GM12878 (cell line): ENCODE results near the gene DPAGT1. TPM values are rescaled to one million over a fixed set of nuclear protein-coding genes. Genes with fewer than 3 reads are reported as not detected.
A peak's percentile ranks its signal among the peaks of the same experiment; 100 is the strongest.

ENCODE experiments used
- BMI1 ChIP-seq: fragments of 450-650 bp; IDR thresholded peaks from 2 replicates; pipeline ENCODE4 v1.6.1; 2016; ENCODE audit warnings: mild to moderate bottlenecking, moderate library complexity, borderline replicate concordance
- CBFB ChIP-seq: IDR thresholded peaks from 2 replicates; pipeline ENCODE4 v1.6.1; 2016; ENCODE audit warnings: antibody characterized with exemption, low read depth
- CHD2 ChIP-seq: IDR thresholded peaks from 2 replicates; pipeline ENCODE4 v1.6.1; 2011; ENCODE audit warnings: low read depth, low read length, improper control_type of control experiment, borderline replicate concordance
- CREB1 ChIP-seq: IDR thresholded peaks from 2 replicates; pipeline ENCODE4 v1.6.1; 2012; ENCODE audit warnings: low read depth, mild to moderate bottlenecking, inconsistent platforms
- ELK1 ChIP-seq: IDR thresholded peaks from 2 replicates; pipeline ENCODE4 v1.6.1; 2012; ENCODE audit warnings: low read depth, low read length, improper control_type of control experiment
- EP300 ChIP-seq, 2 experiments: fragments of 150-350 bp in 1 of 2; IDR thresholded peaks; 2 replicates each; pipeline ENCODE4 v1.6.1; 2011 to 2012; ENCODE audit warnings: low read depth in 2 of 2, low read length in 2 of 2, borderline replicate concordance in 1 of 2, improper control_type of control experiment in 1 of 2, inconsistent platforms in 1 of 2; ENCODE audit not compliant: control insufficient read depth in 1 of 2
- EZH2 ChIP-seq: IDR thresholded peaks from 2 replicates; pipeline ENCODE4 v1.6.1; 2012; ENCODE audit warnings: low read depth, mild to moderate bottlenecking, control low read depth, inconsistent platforms, low read length, borderline replicate concordance; ENCODE audit not compliant: control insufficient read depth
- IKZF2 ChIP-seq, 2 experiments: fragments of 450-650 bp; IDR thresholded peaks; 2 replicates each; pipeline ENCODE4 v1.6.1; 2017; ENCODE audit warnings: mild to moderate bottlenecking in 2 of 2, moderate library complexity in 2 of 2
- MAX ChIP-seq: IDR thresholded peaks from 2 replicates; pipeline ENCODE4 v1.6.1; 2012; ENCODE audit warnings: low read depth, low read length, improper control_type of control experiment
- MEF2B ChIP-seq: fragments of 450-650 bp; IDR thresholded peaks from 2 replicates; pipeline ENCODE4 v1.6.1; 2018; ENCODE audit warnings: mild to moderate bottlenecking, moderate library complexity; ENCODE audit not compliant: partially characterized antibody, poor library complexity, severe bottlenecking
- PAX8 ChIP-seq: fragments of 450-650 bp; IDR thresholded peaks from 2 replicates; pipeline ENCODE4 v1.6.1; 2017; ENCODE audit warnings: mild to moderate bottlenecking, moderate library complexity
- PKNOX1 ChIP-seq: fragments of 450-650 bp; IDR thresholded peaks from 2 replicates; pipeline ENCODE4 v1.6.1; 2016; ENCODE audit warnings: mild to moderate bottlenecking
- RELB ChIP-seq: fragments of 450-650 bp; IDR thresholded peaks from 2 replicates; pipeline ENCODE4 v1.6.1; 2017; ENCODE audit warnings: low read depth, mild to moderate bottlenecking, moderate library complexity
- SUZ12 ChIP-seq: fragments of 200-600 bp; sonication (generic); IDR thresholded peaks from one replicate; pipeline ENCODE4 v1.6.1; 2018; ENCODE audit warnings: antibody characterized with exemption, mild to moderate bottlenecking; ENCODE audit not compliant: unreplicated experiment
- WRNIP1 ChIP-seq: IDR thresholded peaks from 2 replicates; pipeline ENCODE4 v1.6.1; 2011; ENCODE audit warnings: low read depth, low read length, improper control_type of control experiment, borderline replicate concordance
- YBX1 ChIP-seq: fragments of 450-650 bp; IDR thresholded peaks from 2 replicates; pipeline ENCODE4 v1.6.1; 2016; ENCODE audit warnings: antibody characterized with exemption
- ZBTB4 ChIP-seq: fragments of 450-650 bp; formaldehyde crosslinking; IDR thresholded peaks from 2 replicates; pipeline ENCODE4 v1.4.0; 2022; ENCODE audit warnings: mild to moderate bottlenecking, moderate library complexity
- ZNF384 ChIP-seq: IDR thresholded peaks from 2 replicates; pipeline ENCODE4 v1.6.1; 2012; ENCODE audit warnings: low read depth, mild to moderate bottlenecking, low read length, improper control_type of control experiment, borderline replicate concordance
- polyA plus RNA-seq, 11 experiments: library from polyadenylated mRNA; depleted of rRNA in 4 of 11; unstranded in 6 of 11; stranded (reverse) in 5 of 11; fragments of >200 nt; fragmentation: Nextera tagmentation in 4 of 11; fragmentation: Illumina TruSeq in 1 of 11; extraction: Ambion mirVana in 4 of 11; extraction: Trizol in 1 of 11; gene quantifications; 1 replicate in 1 of 11; 2 replicates in 10 of 11; pipeline versions ENCODE4 v1.2.1 to v1.2.3, GENCODE V29; 2011 to 2016; ENCODE audit warnings: inconsistent platforms in 2 of 11, missing spikeins in 2 of 11, low read depth in 1 of 11
- total RNA-seq, 4 experiments: library from RNA; depleted of rRNA in 3 of 4; stranded (reverse); fragments of >200 nt in 3 of 4; fragmentation: Illumina TruSeq in 1 of 4; extraction: Trizol in 1 of 4; gene quantifications; 2 replicates each; pipeline versions ENCODE4 v1.2.1 to v1.2.3, GENCODE V29; 2013 to 2021

Gene DPAGT1
- total and polyA plus RNA-seq, 10 of the 15 experiments (the other 5 are each of a cell fraction or from before 2014, with no cell fraction given), result 20.5 to 95.6 (median 54.3) TPM

- TF ChIP-seq PAX8, result no peak
- no peak for TF ChIP-seq SUZ12
- TF ChIP-seq CHD2, result no peak
- TF ChIP-seq IKZF2 (IDR thresholded peaks at IDR 0.05), result 0 out of 4 replicates have a peak, but pooled peaks of 1 of the 2 experiments have one; percentile 20
- TF ChIP-seq ZNF384, result no peak
- no peak for TF ChIP-seq ELK1
- TF ChIP-seq CREB1, result no peak
- TF ChIP-seq RELB, result 0 out of 2 replicates have a peak, but pooled peaks have one; percentile 16
- TF ChIP-seq CBFB, result no peak
- no peak for TF ChIP-seq ZBTB4 (CRISPR knock-in tag)
- TF ChIP-seq MAX, result peak; percentile 61; the same call in 1 of the 2 replicates
- TF ChIP-seq PKNOX1, result peak; percentile 56; the same call in 1 of the 2 replicates
- no peak for TF ChIP-seq YBX1
- TF ChIP-seq MEF2B, result peak; percentile 24
- no peak for TF ChIP-seq EZH2
- TF ChIP-seq EP300 (IDR thresholded peaks at IDR 0.05; ENCODE audit: borderline replicate concordance in 1 of 2, control insufficient read depth in 1 of 2, low read depth in 2 of 2, low read length in 2 of 2), result no peak
- TF ChIP-seq WRNIP1, result no peak
- no peak for TF ChIP-seq BMI1
These were observed 49.4 kb downstream of the DPAGT1 start (continued) for GRCh38 chr11:119052163-119052814.
